Fibroblast of skin of back (primary cell): ENCODE measurements around the gene NUMB.
A peak's percentile ranks its signal among the peaks of the same experiment; 100 is the strongest.

Experiments used
- DNase-seq: peaks from one replicate; pipeline ENCODE4 v3.0.0-alpha.2; 2013

NUMB gene

GRCh38 chr14:73258845-73259611, 199.3 kb downstream of the NUMB start:
- no peak for DNase-seq

GRCh38 chr14:73258076-73258475, 200.3 kb downstream of the NUMB start:
- DNase-seq = no peak

- no peak for DNase-seq
Observed at GRCh38 chr14:73255693-73256225, 202.6 kb downstream of the NUMB start.

GRCh38 chr14:73255005-73255400, 203.3 kb downstream of the NUMB start:
- DNase-seq = no peak

GRCh38 chr14:73254247-73255004, 203.9 kb downstream of the NUMB start:
- no peak for DNase-seq

GRCh38 chr14:73253721-73254120, 204.6 kb downstream of the NUMB start:
- no peak for DNase-seq

DNA sequence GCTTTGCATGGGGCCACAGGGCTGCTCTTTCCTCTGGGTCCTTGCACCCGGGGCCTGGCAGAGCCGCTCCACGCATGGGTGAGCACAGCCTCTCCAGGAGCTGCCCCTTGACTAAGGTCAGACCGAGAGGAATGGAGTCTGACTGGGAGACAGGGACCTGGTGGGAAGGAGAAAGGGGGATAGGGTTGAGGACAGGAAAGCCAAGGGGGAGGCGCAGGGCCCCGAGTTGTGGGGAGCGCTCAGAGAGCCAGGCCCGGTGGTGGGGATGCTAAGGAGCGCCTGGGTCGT, 205.1 kb downstream of the NUMB start:
- no peak for DNase-seq

DNA sequence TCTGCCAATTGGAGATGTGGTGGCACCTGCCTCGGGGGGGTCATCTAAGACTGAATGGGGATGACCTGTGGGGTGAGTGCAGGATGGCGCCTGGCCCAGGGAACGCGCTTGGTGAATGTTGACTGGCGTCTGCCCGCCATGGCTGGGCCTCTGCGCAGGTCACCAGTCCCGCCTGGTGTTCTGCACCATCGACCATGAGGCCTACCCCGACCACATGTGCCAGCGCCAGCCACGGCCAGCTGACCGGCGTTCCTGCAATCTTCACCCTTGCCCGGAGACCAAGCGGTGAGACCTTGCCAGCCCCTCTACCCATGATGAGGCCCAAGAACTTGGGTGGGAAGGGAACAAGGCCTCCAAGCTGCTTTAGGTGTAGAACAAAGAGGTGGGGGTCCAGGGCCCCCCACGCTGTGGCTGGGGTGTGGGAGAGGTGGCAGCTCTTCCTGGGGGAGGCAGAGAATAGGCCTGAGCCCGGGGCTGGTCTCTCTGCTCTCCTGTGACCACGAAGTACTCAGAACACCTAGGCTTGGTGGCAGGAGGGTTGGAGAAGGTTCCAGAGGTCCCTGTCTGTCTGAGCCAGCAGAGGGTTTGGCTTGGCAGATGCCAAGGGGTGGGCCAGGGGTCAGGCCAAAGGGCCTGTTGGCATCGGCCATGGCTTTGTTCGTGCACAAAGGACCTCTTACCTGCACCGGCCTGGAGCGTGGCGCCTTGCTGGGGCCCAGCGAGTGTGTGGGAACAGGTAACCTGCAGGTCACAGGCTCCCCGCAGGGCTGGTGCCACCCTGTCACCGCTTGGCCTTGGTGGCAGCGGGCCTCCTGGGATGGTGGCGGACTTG, 205.6 kb downstream of the NUMB start:
- no peak for DNase-seq

DNA sequence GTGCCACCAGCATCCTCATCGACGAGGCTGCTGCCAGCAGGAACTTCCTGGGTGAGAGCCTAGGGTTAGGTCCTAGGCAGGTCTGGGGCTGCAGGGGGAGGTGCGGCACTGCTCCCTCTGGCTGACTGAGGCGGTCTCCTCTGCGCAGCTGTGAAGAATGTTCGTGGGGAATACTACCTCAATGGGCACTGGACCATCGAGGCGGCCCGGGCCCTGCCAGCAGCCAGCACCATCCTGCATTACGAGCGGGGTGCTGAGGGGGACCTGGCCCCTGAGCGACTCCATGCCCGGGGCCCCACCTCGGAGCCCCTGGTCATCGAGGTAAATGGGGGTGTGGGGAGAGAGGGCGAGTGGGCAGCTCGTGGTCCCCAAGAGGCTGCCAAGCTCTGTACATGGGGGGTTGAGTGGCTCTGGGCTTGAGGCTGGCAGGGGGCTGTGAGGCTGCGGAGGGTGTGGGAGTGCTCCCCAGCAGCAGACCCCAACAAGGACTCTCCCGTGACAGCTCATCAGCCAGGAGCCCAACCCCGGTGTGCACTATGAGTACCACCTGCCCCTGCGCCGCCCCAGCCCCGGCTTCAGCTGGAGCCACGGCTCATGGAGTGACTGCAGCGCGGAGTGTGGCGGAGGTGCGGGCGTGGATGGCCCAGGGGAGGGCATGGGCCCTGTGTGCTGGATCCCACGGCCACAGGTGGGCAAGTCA, 206.7 kb downstream of the NUMB start:
- no peak for DNase-seq

DNA sequence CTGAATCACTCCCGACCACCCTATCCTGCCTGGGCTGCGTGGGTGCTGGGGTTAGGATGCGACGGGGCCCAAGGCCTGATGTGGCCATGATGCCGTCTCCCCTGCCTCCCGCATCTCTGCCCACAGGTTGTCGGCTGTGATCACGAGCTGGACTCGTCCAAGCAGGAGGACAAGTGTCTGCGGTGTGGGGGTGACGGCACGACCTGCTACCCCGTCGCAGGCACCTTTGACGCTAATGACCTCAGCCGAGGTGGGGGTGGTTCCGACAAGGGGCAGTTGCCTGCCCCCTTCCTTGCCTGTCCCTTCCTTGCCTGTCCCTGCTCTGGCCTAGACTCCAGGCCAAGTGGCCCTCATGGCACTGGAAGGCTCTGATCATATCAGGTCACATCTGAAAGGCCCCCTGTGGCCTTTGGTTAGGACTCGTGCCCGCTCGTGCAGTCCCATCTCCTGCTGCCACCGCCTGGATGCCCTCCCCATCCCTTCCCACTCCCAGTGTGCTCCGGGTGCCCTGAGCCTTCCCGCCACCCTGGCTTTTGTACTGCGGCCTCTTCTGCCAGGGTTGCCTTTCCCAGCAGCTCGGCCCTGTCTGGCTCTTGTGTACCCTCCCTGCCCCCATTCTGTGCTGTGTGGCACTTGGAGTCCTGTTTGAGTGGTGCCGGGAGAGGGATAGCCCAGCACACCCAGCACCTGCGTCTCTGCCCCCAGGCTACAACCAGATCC, 207.4 kb downstream of the NUMB start:
- DNase-seq = no peak

- DNase-seq = no peak
Observed at GRCh38 chr14:73250317-73250713, 208.0 kb downstream of the NUMB start.

DNA sequence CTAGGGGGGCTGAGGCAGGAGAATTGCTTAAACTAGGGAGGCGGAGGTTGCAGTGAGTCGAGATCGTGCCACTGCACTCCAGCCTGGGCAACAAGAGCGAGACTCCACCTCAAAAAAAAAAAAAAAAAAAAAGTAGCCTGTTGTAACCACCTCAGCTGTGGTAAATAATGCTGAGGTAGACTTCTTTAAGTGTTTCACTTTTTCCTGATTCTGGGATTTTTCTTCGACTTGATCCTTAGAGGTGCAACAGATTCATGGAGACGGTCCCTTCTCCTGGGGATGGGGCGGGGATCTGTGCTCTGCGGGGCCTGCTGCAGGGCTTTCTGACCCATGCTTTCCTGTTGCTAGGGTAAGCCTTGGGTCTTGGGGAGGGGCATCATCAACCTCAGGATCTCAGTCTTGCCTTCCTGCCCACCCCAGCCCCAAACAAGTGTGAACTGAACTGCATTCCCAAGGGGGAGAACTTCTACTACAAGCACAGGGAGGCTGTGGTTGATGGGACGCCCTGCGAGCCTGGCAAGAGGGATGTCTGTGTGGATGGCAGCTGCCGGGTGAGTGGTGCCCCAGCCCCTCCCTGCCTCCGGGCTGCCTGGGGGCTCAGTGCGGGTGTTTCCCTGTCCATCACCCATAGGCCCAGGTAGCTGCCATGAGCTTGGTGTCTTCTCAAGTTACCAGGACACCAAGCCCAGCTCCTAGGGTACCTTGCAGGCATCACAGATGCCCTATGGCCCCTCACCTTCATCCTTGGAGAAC, 208.6 kb downstream of the NUMB start:
- DNase-seq = no peak

GRCh38 chr14:73249108-73249507, 209.2 kb downstream of the NUMB start:
- no peak for DNase-seq

GRCh38 chr14:73248108-73248868, 210.1 kb downstream of the NUMB start:
- DNase-seq = no peak

GRCh38 chr14:73246387-73247150, 211.8 kb downstream of the NUMB start:
- no peak for DNase-seq

- peak; percentile 40 for DNase-seq
Observed at GRCh38 chr14:73245480-73246325, 212.6 kb downstream of the NUMB start.

DNA sequence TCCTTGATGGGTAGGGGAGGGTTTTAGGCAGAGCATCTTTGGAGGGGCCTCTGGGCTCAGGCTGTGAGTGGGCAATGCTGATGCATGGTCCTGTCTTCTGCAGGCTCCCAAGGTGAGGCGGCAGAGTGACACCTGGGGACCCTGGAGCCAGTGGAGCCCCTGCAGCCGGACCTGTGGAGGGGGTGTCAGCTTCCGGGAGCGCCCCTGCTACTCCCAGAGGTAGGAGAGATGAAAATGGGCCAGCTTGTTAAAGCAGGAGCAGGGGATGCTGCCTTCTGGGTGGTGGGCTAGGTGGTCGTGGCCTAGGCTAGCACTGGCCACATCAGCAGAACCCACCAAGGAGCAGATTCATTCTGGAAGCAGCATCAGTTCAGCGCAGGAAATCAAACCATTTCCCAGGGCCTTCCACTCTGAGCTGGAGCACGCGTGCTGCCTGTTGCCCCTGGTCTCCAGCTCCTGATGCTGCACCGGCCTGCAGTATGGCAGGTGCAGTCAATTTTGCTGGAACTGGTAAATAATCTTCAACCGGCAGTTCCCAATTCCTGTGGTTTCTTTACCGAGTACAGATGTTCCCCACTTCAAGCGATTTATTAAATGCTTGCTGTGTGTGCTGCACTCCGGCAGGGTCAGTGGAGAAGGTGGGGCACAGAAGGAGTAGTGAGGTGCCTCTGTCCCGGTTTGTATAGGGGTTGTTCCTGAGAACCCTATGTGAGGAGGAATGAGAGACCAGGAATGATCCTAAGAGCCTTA, 213.6 kb downstream of the NUMB start:
- no peak for DNase-seq

DNA sequence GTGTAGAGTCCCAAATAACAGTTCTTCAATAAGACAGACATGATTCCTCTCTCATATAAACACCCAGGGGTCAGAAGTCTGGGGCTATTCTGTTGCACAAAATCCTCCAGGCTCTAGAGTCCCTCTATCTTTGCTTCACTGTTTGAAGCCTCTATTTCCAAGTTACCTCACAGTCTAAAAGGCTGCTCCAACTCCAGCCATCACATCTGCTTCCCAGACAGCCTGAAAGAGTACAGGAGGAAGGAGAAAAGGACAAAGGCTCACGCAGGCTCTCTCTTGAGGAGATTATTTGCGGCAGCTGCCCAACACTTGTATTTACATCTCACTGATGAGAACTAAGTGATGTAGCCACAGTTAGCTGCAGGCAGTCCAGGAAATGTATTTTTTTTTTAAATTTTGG, 214.6 kb downstream of the NUMB start:
- DNase-seq = no peak
